IPS-18c (cell line): ENCODE results near the gene CRIP3.
A peak's percentile ranks its signal among the peaks of the same experiment; 100 is the strongest.

Experiments used
- H3K4me3 ChIP-seq: 2 replicates; pipeline ENCODE4 v1.7.0; 2013; ENCODE audit warnings: low read depth, mild to moderate bottlenecking, low read length, moderate library complexity; ENCODE audit not compliant: insufficient read depth
- H3K9me3 ChIP-seq: one replicate; pipeline ENCODE4 v1.6.1; 2013; ENCODE audit warnings: mild to moderate bottlenecking, low read length, moderate library complexity; ENCODE audit not compliant: control insufficient read depth, insufficient read depth

CRIP3 gene

DNA sequence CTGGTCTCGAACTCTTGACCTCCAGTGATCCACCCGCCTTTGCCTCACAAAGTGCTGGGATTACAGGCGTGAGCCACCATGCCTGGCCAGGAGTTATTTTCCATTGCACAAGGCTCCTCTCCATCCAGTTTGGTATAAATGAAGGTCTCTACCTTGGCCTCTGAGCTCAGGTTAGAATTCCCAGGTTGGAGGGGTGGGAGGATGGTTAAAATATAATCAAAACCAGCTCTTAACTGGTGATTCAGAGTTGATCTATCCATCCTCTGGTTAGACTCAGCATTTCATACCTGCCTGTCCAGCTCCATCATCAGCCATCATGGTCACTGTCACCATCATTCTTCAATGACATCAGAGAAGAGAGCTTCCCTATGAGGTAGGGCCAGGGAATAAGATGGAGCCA is 13.2 kb downstream of the CRIP3 start:
- Histone ChIP-seq H3K9me3 (no peaks in the 10 kb centered on the region), H3K4me3 (no peak overlapping the region)

DNA sequence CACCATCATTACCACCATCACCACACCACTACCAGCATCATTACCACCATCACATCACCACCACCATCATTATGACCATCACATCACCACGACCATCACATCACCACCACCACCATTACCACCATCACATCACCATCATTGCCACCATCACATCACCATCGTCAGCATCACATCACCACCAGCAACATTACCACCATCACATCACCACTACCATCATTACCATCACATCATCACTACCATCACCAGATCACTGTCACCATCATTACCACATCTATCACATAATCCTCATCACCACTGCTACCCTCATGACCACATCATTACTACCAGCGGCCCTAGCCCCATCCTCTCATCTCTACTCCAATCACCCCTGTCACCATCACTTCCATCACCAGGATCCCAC is 14.1 kb downstream of the CRIP3 start:
- H3K9me3 ChIP-seq: no peaks in the 10 kb centered on the region
- H3K4me3 ChIP-seq: no peak overlapping the region

DNA sequence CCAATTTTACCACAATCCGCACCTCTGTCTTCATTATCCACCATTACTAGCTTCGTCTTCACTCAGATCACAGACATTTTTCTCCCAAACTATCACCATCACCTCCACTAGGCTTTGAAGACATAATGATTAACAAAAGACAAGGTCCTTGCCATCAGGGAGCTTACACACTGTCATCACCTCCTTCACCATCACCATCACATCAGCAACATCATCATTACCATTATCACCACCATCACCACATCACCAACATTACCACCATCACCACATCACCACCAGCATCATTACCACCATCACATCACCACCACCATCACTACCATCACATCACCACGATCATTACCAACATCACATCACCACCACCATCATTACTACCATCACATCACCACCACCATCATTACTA is 14.9 kb downstream of the CRIP3 start:
- no peaks in the 10 kb centered on the region for H3K9me3 ChIP-seq
- H3K4me3 ChIP-seq: no peak overlapping the region

DNA sequence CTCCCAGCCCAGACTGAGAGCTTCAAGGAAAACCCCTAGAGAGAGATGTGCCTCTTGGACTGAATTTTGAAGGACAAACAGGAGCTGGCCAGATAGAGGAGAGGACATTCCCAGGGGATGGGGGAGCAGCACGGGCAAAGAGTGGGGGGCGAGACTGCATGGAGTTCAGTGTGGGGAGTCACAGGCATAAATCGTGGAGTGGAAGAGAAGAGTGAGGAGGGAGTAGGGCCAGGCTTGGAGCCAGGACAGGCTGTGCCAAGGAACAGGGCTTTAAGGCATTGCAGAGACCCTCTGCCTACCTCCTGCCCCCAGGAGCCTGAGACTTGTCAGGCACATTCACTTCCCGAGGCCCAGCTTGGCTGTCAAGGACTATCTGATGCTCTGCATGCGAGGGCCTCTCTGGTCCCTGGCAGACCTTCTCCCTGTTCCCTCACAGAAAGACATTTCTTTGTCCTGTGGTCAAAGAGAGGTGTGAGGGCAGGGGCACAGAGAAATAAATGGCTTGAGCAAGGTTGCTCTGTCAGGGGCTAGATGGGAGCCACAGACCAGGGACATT is 15.8 kb downstream of the CRIP3 start:
- Histone ChIP-seq H3K4me3 (no peak overlapping the region), H3K9me3 (no peaks in the 10 kb centered on the region)

DNA sequence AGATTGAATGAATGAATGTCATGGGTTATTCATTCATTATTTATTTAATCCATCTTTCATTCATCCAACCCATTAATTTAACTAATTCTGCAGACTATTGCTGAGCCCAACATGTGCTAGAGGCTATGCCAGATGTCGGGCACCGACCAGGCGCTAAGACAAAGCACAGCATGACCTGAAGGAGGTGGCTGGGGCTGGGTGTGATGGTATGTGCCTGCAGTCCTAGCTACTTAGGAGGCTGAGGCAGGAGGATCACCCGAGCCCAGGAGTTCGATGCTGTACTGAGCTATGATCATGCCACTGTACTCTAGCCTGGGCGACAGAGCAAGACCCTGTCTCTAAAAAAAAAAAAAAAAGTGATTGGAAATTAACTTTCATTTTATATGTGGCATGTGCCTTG is 16.3 kb downstream of the CRIP3 start:
- no peaks in the 10 kb centered on the region for H3K9me3 ChIP-seq
- H3K4me3 ChIP-seq: no peak overlapping the region

DNA sequence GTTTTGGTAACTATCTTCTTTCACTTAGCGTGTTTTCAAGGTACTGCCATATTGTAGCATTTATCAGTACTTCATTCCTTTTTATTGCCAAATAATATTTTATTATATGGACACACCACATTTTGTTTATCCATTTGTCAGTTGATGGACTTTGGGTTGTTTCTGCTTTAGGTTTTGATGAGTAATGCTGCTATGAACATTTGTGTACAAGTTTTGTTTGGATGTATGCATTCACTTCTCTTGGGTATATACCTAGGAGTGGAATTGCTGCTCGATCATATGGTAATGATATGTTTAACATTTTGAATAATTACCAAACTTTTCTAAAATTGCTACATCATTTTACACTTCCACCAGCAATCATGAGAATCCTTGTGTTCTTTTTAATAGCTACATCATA is 16.9 kb downstream of the CRIP3 start:
- Histone ChIP-seq H3K4me3 (no peak overlapping the region), H3K9me3 (no peaks in the 10 kb centered on the region)

DNA sequence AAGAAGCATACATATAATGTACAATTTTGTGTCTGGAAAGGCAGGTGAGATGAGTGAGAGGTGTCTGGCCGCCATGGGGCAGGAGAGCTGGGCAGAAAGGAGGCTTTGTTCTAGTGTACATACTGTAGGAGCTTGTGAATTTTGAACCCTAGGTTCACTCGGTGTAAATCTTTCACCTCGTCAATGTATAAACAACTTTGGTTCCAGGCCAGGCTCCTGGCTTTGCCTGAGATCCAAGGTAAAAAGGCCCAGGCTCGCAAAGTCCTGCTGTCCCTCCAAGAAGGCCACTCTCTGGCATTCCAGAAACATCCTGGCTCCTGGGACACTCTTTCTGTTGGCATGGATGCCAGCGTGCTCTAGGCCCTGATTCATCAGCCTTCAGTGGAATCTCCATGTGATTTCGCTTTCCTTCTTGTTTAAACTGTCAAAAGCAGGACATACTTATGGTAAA is 17.7 kb downstream of the CRIP3 start:
- no peaks in the 10 kb centered on the region for H3K9me3 ChIP-seq
- no peak overlapping the region for H3K4me3 ChIP-seq

DNA sequence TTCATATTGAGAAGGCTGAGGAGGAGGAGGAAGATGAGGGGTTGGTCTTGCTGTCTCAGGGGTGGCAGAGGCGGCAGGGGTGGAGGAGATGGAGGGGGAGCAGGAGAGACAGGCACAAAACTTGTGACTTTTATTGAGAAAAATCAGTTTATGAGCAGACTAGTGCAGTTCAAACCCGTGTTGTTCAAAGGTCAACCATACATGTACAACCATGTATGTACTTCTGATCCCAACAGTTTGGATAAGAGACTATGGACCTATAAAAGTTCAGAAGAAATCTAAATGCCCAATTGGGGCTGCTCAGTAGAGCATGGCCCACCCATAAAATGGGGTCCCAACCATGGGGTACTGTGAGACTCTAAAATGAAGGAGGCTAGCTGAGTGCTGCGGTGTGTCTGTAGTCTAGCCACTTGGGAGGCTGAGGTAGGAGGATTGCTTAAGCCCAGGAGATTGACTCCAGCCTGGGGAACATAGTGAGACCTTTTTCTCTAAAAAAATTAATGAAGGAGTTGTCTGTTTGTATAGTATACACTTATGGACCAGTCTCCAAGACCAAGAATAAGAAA is 18.2 kb downstream of the CRIP3 start:
- Histone ChIP-seq H3K4me3 (no peak overlapping the region), H3K9me3 (no peaks in the 10 kb centered on the region)

DNA sequence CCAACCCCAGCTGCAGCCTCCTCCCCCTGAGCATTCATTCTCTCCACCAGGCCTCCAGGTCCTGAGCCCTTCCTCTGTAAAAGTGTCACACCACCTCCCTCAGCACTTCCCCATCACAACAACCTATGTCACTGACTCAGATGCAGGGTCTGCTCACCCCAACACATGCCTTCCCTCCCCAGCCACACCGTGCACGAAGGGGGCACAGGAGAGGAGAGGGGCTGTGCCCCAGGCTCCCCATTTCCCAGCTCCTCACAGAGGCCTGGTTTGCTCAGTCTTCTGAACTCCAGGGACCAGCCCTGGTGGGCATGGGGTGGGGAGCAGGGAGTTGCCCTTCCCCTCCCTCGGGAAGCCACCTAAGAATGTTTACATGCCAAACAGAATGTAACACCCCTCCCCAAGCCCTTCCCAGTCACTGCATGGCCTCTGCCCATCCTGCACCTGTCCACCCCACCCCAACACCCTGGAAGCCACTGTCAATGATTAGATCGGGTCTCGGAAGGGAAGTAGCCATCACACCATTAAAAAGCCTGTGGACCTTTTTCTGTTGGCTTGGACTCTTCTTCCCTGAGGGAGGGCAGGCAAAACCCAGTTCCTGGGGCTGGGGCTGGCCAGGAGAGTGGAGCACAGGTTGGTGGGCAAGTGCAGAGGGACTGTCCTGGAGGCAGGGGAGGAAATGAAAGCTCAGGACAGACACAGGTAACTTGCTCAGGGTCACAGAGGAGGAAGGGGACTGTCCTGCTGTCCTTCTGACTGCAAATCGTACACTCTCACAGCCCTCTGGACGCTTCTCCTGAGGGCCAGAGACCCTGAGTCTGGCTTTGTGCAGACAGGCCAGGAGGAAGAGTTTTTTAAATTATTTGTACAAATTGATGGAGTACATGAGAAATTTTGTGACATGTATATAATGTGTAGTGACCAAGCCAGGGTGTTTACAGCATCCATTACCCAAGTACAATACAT is 20.6 kb downstream of the CRIP3 start:
- H3K9me3 ChIP-seq: no peaks in the 10 kb centered on the region

DNA sequence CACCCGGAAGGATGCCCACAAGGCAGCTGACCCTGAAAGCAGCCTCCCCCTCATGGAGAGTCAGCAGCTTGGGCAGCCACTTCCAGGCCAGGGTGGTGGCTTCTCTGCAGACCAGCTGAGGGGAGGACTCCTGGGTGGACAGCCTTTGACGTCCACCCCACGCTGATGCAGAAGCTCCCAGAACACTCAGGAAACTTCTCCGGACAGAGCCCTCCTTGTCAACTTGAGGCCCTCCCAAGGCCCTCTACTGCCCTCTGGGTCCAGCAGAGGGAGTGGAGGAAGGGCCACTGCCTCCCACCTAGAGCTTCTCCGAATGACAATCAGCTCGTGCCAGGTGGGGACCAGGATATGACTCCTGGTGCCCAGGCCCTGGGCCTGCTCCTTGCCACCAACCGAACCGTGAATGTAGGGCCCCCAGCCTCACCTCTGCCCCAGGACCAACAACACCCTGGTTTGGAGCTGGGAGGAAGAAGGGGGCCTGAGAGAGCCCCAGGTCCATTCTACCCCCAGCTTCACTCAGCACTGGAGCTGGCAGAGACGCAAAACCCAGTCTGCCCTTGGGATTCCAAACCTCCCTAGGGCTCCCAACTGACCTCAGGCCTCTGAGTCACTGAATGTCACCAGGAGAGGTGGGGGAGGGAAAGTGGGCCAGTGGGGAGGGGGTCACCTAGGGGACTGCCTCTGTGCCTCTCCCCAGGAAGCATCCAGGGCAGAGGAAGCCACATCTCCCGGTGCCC is 21.5 kb downstream of the CRIP3 start:
- no peaks in the 10 kb centered on the region for H3K9me3 ChIP-seq
- H3K4me3 ChIP-seq: no peak overlapping the region

More for the DNA sequence above, 20.6 kb downstream of the CRIP3 start:
- H3K4me3 ChIP-seq: no peak overlapping the region

DNA sequence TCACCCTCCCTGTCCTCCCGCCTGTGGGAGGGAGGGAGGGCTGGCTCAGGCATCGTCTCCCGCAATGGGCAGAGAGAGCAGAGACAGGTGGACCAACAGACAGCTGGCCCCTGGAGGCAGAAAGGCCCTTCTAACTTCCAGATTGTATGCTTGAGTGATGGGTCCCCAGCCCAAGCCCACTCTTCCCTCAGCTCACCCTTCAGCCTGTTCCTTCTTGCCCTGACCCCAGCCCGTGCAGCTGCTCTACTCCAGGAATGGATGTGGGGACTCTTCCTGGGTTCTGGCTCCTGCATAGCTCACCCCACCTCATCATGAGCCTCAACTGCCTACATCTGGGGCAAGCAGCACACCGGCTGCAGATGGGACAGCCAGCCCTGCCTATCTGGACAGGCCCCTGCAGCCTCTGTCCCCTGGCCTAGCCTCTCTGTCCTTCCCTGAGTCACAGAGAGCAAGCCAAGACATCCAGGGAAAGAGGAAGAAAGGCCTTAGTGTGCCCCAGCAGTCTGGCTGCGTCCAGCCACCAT is 22.1 kb downstream of the CRIP3 start:
- no peak overlapping the region for H3K4me3 ChIP-seq

DNA sequence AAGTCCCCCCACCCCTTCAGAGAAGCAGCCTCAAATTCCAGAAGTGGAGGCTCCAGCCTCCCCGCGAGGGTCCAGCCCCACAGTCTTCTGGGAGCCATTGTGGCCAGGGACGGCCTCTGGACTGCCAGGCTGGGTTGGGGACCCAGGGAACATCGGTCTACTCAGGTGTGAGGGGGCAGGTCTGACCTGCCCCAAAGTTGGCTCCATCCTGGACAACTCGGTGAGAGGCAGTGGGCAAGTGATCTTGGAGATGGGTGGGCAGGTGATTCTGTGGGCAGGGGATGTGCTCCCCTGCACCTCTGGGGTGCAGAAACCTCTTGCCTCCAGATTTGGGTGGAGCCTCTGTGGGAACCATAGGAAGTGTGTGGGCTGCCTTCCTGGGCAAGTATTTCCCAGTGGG is 22.8 kb downstream of the CRIP3 start:
- H3K4me3 ChIP-seq: no peak overlapping the region
- no peaks in the 10 kb centered on the region for H3K9me3 ChIP-seq

More for the DNA sequence above, 22.1 kb downstream of the CRIP3 start:
- H3K9me3 ChIP-seq: no peaks in the 10 kb centered on the region

DNA sequence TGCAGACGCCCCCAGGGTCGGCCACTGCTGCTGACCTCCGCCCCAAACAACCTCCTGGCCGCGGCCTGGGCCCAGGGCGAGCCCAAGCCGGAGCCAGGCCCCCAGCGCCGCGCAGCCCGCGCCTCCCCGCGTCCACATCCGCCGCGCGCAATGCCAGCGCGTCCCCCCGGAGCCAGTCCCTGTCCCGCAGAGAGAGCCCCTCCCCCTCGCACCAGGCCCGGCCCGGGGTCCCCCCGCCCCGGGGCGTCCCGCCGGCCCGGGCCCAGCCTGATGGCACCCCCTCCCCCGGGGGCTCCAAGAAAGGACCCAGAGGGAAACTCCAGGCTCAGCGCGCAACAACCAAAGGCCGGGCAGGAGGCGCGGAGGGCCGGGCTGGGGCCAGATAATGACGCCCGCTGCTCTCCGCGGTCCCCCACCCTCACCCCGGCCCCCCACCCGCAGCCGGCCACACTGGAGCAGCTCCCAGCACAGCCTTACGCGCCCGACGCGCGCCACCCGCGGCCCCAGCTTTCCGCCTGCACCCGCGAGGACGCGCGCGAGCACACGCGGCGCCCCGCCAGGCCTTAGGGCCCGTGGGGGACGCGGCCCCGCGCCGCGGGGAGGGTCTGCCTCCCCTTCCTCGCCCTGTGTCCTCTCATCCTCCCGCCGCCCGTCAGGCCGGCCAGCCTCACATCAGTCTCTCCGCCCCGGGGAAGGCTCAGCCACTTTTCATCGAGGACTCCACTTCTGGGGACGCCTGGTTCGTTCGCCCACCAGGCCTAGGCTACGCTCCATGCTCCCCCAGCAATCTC is 23.4 kb downstream of the CRIP3 start:
- H3K9me3 ChIP-seq: no peaks in the 10 kb centered on the region
- peak overlapping the region; percentile 9; the same call in 1 of the 2 replicates for H3K4me3 ChIP-seq

DNA sequence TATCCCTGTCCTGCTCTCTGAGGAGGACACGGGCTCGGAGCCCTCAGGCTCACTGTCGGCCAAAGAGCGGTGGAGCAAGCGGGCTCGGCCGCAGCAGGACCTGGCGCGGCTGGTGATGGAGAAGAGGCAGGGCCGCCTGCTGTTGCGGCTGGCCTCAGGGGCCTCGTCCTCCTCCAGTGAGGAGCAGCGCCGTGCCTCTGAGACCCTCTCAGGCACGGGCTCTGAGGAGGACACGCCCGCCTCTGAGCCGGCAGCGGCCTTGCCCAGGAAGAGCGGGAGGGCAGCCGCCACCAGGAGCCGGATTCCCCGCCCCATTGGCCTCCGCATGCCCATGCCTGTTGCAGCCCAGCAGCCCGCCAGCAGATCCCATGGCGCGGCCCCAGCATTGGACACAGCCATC is 24.7 kb downstream of the CRIP3 start:
- Histone ChIP-seq H3K9me3 (no peaks in the 10 kb centered on the region), H3K4me3 (no peak overlapping the region)

DNA sequence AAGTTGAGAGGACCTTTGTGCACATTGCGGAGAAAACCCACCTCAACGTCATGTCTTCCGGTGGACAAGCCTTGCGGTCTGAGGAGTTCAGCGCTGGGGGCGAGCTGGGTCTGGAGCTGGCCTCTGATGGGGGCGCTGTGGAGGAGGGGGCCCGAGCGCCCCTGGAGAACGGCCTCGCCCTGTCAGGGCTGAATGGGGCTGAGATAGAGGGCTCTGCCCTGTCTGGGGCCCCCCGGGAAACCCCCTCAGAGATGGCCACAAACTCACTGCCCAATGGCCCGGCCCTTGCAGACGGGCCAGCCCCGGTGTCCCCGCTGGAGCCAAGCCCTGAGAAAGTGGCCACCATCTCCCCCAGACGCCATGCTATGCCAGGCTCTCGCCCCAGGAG is 25.1 kb downstream of the CRIP3 start:
- no peaks in the 10 kb centered on the region for H3K9me3 ChIP-seq
- H3K4me3 ChIP-seq: no peak overlapping the region

DNA sequence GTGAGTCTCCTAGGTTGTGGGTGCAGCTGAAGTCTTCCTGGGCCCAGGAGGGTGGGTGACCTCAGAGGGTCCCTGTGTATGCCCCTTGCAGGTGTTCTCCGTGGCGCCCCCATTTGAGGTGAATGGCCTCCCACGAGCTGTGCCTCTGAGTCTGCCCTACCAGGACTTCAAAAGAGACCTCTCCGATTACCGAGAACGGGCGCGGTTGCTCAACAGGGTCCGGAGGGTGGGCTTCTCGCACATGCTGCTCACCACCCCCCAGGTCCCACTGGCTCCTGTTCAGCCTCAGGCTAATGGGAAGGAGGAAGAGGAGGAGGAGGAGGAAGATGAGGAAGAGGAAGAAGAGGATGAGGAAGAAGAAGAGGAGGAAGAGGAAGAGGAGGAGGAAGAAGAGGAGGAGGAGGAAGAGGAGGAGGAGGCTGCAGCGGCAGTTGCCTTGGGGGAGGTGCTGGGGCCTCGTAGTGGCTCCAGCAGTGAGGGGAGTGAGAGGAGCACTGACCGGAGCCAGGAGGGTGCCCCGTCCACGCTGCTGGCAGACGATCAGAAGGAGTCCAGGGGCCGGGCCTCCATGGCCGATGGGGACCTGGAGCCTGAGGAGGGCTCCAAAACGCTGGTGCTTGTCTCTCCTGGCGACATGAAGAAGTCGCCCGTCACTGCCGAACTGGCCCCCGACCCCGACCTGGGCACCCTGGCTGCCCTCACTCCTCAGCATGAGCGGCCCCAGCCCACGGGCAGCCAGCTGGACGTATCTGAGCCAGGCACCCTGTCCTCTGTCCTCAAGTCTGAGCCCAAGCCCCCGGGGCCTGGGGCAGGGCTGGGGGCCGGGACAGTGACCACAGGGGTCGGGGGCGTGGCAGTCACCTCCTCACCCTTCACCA is 25.8 kb downstream of the CRIP3 start:
- no peaks in the 10 kb centered on the region for H3K9me3 ChIP-seq
- no peak overlapping the region for H3K4me3 ChIP-seq
